Astrocyte of the cerebellum (primary cell): Measurements from ENCODE around the gene ELAPOR1.

Experiments used
- DNase-seq: peaks from one replicate; pipeline ENCODE4 v3.0.0-alpha.2; 2011; ENCODE audit warnings: low read depth
- H3K4me3 ChIP-seq: 2 replicates; pipeline ENCODE4 v1.5.1; 2011; ENCODE audit warnings: mild to moderate bottlenecking, low read depth, low read length, moderate library complexity
- CTCF ChIP-seq: IDR thresholded peaks from 2 replicates; pipeline ENCODE4 v1.5.1; 2012; ENCODE audit warnings: low read length, low read depth, moderate library complexity, mild to moderate bottlenecking; ENCODE audit errors: missing control alignments
- in situ Hi-C: cut with HindIII; loops from 2 replicates; pipeline ENCODE4 v1.10.0; 2017; ENCODE audit warnings: low sequenced_read_pairs

ELAPOR1 gene

GRCh38 chr1:109116286-109116685 lies 2.4 kb downstream of the ELAPOR1 start:
- H3K4me3 ChIP-seq = no peak overlapping the region
- no peak for TF ChIP-seq CTCF
- DNase-seq = no peak
- in situ Hi-C loops = loop anchor here (5.0 kb wide), 1 partner anchor 56 kb away; no protein-coding TSS in a partner anchor

DNA sequence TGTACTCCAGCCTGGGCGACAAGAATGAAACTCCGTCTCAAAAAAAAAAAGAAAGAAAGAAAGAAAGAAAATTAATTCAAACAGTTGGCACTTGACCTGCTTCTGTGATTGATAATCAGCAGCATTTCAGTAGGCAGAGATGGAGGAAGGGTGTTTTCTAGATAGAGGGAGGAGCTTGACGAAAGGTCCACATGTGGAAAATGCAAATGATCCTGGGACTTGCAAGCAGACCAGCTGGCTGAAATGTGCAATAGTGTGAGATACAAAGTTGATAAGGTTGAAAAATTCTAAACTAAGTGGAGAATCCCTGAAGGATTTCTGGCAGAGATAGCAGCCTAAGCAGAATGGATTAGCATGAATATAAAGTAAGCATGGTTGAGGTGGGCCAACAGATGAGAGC lies 4.2 kb downstream of the ELAPOR1 start:
- DNase-seq = no peak
- no peak for TF ChIP-seq CTCF
- H3K4me3 ChIP-seq = no peak overlapping the region
- in situ Hi-C loops = loop anchor here (5.0 kb wide), 1 partner anchor 54 kb away; no protein-coding TSS in a partner anchor

DNA sequence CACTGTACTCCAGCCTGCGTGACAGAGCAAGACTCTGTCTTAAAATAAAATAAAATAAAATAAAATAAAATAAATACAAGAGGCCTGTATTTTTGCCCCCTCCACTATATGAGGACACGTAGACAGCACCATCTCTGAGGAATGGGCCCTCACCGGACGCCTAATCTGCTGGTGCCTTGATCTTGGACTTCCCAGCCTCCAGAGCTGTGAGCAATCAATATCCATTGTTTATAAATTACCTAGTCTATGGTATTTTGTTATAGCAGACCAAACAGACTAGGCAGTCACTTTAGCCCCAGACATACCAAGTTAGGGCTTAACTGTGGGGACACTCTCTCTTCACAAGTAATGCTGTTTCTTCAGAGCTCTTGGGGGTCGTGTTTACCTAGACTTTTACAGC lies 6.4 kb downstream of the ELAPOR1 start:
- no peak for DNase-seq
- no peak for TF ChIP-seq CTCF
- H3K4me3 ChIP-seq = no peak overlapping the region
- in situ Hi-C loops = no loop called here

DNA sequence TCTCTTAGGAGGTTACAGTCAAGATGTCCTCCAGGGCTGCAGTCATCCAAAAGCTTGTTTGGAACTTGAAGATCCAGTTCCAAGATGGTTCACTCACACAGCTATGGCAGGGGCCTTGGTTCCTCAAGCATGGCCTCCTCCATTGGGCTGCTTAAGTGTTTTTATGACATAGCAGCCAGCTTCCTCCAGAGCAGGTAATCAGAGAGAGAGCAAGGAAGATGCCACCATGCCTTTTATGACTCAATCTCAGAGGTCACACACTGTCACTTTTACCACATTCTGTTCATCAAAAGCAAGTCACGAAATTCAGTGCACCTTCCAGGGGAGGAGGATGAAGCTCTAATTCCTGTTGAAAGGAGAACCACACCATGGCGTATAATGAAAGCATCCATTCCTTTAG lies 17.1 kb downstream of the ELAPOR1 start:
- no peak overlapping the region for H3K4me3 ChIP-seq
- no peak for TF ChIP-seq CTCF
- in situ Hi-C loops = no loop called here
- DNase-seq = no peak

GRCh38 chr1:109131800-109132199 lies 17.9 kb downstream of the ELAPOR1 start:
- TF ChIP-seq CTCF = no peak
- DNase-seq = no peak
- in situ Hi-C loops = no loop called here
- H3K4me3 ChIP-seq = no peak overlapping the region

DNA sequence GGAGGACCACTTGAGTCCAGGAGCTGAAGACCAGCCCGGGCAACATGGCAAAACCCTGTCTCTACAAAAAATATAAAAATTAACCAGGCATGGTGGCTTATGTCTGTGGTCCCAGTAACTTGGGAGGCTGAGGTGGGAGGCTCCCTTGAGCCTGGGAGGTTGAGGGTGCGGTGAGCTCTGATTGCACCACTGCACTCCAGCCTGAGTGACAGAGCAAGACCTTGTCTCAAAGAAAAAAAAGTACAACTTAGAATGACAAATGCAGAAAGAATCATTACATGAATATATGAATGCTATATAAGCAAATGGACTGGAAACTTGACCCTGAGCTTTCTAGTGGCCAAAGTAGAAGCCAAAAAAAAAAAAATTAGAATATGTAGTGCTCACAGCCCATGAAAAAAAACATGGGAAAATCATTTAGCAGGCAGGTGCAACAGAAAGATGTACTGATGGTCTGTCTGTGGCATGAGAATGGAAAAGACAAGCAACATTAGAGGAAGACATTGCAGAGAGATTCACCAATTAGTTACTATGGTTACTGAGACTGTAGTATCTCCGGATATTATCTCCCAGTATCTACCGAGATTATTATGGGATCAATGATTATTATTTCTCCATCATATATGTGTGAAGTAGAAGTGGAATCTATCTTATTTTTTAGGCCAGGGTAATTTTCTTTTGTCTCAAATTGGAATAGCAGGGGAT lies 19.2 kb downstream of the ELAPOR1 start:
- in situ Hi-C loops = no loop called here
- no peak overlapping the region for H3K4me3 ChIP-seq
- DNase-seq = no peak
- TF ChIP-seq CTCF = no peak
